Kidney (tissue), 14 donors: ENCODE data around the gene NPTX1. TPM values are rescaled to one million over a fixed set of nuclear protein-coding genes. Genes with fewer than 3 reads are reported as not detected.
A peak's percentile ranks its signal among the peaks of the same experiment; 100 is the strongest.

Experiments
- DNase-seq, 5 donors: peaks; one replicate each; pipeline ENCODE4 v3.0.0-alpha.2; 2013 to 2020
- FAIRE-seq: peaks from 2 replicates; lab custom pipeline; 2012; peaks lifted over from hg19 to GRCh38; lab: Jason Lieb, UNC
- H3K27ac ChIP-seq, 2 donors: one replicate each; pipeline ENCODE4 v1.7.0; 2013; ENCODE audit warnings: low read depth in 2 of 2, low read length in 2 of 2, inconsistent platforms in 1 of 2
- H3K27me3 ChIP-seq: one replicate; pipeline ENCODE4 v1.7.1; 2013; ENCODE audit warnings: low read length, inconsistent platforms; ENCODE audit not compliant: control insufficient read depth, insufficient read depth
- H3K36me3 ChIP-seq, 3 donors: one replicate each; pipeline versions ENCODE4 v1.7.0 to v1.7.1; 2013; ENCODE audit warnings: low read length in 3 of 3, control low read depth in 1 of 3, inconsistent platforms in 1 of 3; ENCODE audit not compliant: insufficient read depth in 3 of 3, control insufficient read depth in 2 of 3
- H3K4me1 ChIP-seq, 3 donors: one replicate each; pipeline versions ENCODE4 v1.7.0 to v1.7.1; 2013; ENCODE audit warnings: low read length in 3 of 3, inconsistent platforms in 1 of 3, low read depth in 1 of 3; ENCODE audit not compliant: control insufficient read depth in 2 of 3, insufficient read depth in 2 of 3
- H3K4me3 ChIP-seq, 3 donors: one replicate each; pipeline versions ENCODE4 v1.7.0 to v1.8.1; 2013; ENCODE audit warnings: low read length in 3 of 3, control low read depth in 1 of 3, inconsistent platforms in 1 of 3
- H3K9ac ChIP-seq, 3 donors: one replicate each; pipeline versions ENCODE4 v1.7.0 to v1.7.1; 2013; ENCODE audit warnings: low read length in 3 of 3, control low read depth in 1 of 3, inconsistent platforms in 1 of 3
- H3K9me3 ChIP-seq, 3 donors: one replicate each; pipeline versions ENCODE4 v1.7.0 to v1.7.1; 2013; ENCODE audit warnings: low read length in 3 of 3, control low read depth in 1 of 3, inconsistent platforms in 1 of 3; ENCODE audit not compliant: control insufficient read depth in 2 of 3, insufficient read depth in 1 of 3
- intact Hi-C: fragments of 100-400 bp; cut with DNase I; formaldehyde crosslinking; loops from one replicate; pipeline ENCODE4 v1.11.1; 2022
- polyA plus RNA-seq: library from polyadenylated mRNA; stranded (reverse); fragments of 350-450 nt; fragmentation: Illumina TruSeq; extraction: RNeasy Lipid Tissue Mini Kit (QIAGEN cat#74804); gene quantifications from one replicate; pipeline ENCODE4 v1.2.3, GENCODE V29; 2014; ENCODE audit warnings: low read depth, low replicate concordance; ENCODE audit not compliant: insufficient read depth
- total RNA-seq: library from RNA; stranded (reverse); fragmentation: NEBNext Ultra II Directional; extraction: Animal tissue kit (Norgen Biotek cat#: 25700); gene quantifications from one replicate; pipeline ENCODE4 v1.2.1, GENCODE V29; 2021
- TF ChIP-seq, protein P1 (sequence below): IDR thresholded peaks from 3 replicates; pipeline ENCODE4 v1.5.1; 2012; ENCODE audit warnings: mild to moderate bottlenecking, moderate library complexity, borderline replicate concordance; ENCODE audit not compliant: insufficient read depth; ENCODE audit errors: extremely low read depth
- donor health status: control.
- donor health status: control.
- donor health status: control.
- donor health status: control.
- donor health status: control.
- donor health status: DM: yes; HTN: yes; CAD: no.
- donor health status: Normal renal cell carcinoma (clear cell type).

NPTX1 gene
- total and polyA plus RNA-seq, 2 donors from 2014 or later: 0.31 to 0.39 TPM

DNA sequence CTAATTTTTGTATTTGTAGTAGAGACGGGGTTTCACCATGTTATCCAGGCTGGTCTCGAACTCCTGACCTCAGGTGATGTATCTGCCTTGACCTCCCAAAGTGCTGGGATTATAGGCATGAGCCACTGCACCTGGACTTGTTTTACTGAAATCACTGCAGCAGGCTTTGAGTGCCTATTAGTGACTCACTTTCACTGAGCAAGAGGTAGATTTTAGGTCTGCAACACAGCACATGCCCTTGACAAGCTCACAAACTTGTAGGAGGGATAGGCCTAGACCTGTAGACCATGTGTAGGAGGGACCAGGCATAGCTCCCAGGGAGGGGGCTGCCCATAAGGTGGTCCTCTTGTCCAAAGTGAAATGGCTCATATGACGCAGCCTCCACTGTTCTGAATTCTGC is 41.2 kb upstream of the NPTX1 start:
- H3K4me1 ChIP-seq: peaks cover 0 to 2% (median 0%) of the 10 kb centered on the region in 3 donors
- H3K27me3 ChIP-seq: no peaks in the 10 kb centered on the region
- intact Hi-C loops: no loop called here
- TF ChIP-seq, protein P1, sequence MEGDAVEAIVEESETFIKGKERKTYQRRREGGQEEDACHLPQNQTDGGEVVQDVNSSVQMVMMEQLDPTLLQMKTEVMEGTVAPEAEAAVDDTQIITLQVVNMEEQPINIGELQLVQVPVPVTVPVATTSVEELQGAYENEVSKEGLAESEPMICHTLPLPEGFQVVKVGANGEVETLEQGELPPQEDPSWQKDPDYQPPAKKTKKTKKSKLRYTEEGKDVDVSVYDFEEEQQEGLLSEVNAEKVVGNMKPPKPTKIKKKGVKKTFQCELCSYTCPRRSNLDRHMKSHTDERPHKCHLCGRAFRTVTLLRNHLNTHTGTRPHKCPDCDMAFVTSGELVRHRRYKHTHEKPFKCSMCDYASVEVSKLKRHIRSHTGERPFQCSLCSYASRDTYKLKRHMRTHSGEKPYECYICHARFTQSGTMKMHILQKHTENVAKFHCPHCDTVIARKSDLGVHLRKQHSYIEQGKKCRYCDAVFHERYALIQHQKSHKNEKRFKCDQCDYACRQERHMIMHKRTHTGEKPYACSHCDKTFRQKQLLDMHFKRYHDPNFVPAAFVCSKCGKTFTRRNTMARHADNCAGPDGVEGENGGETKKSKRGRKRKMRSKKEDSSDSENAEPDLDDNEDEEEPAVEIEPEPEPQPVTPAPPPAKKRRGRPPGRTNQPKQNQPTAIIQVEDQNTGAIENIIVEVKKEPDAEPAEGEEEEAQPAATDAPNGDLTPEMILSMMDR: no peak
- no peak overlapping the region for H3K9ac ChIP-seq
- H3K9me3 ChIP-seq: no peaks in the 10 kb centered on the region
- H3K27ac ChIP-seq: no peak overlapping the region
- FAIRE-seq (no peak), DNase-seq (no peak)
- H3K4me3 ChIP-seq: no peak overlapping the region
- no peaks in the 10 kb centered on the region for H3K36me3 ChIP-seq

DNA sequence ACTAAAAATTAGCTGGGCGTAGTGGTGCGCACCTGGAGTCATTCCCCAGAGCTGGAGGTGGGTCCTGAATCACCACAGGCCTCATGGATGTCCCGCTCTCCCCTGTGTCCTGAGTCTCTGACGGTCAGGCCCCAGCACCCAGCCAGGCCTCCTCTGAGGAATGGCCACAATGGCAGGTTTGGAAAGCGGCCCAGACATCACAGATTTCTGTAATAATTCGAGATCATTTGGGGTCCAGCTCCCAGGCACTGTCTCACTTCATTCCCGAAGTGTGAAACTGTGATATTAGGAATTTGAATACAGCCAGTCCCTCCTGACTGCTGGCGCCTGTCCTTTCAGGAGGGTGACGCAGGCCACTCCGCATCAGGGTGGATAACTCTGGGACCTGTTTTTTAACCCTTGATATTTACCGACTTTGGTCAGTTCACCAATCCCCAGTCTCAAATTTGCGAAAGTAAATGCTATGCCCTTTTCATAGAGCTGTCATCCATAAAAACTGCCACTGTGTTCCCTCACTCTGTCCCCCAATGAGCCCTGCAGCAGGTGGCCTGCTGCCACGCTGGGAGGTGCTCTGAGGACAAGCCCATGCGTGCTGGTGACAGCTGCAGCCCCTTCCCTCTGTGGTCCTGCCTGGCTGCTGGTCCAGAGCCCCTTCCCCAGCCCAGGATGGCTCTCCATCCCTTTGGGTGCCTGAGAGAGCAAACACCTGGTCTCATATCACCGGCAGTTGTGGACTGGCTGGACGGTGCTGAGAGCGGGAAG is 39.9 kb upstream of the NPTX1 start:
- peaks cover 0 to 2% (median 0%) of the 10 kb centered on the region in 3 donors for H3K4me1 ChIP-seq
- H3K4me3 ChIP-seq: no peak overlapping the region
- no peaks in the 10 kb centered on the region for H3K36me3 ChIP-seq
- H3K27me3 ChIP-seq: no peaks in the 10 kb centered on the region
- FAIRE-seq: no peak
- H3K27ac ChIP-seq: no peak overlapping the region
- TF ChIP-seq, protein P1: no peak
- no peak overlapping the region for H3K9ac ChIP-seq
- DNase-seq: no peak
- intact Hi-C loops: no loop called here
- no peaks in the 10 kb centered on the region for H3K9me3 ChIP-seq

DNA sequence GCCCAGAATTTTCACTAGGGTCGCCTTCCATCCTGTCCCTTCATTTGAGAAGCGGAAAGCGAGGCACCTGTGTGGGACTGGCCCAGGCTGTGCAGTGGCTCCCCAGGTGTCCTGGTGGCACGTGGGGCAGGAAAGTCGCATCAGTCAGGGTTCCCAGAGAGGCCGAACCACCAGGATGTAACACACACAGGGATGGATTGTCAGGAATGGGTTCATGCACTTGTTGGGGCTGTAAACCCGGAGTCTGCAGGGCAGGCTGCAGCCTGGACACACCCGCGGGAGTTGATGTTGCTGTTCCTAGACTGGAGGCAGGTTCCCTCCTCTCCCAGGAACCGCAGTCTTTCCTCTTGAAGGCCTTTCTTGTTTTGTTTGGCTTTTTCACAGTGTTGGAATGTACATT is 37.5 kb upstream of the NPTX1 start:
- Histone ChIP-seq H3K27ac (no peak overlapping the region), H3K9ac (no peak overlapping the region), H3K4me3 (no peak overlapping the region), H3K36me3 (no peaks in the 10 kb centered on the region), H3K4me1 (no peaks in the 10 kb centered on the region), H3K27me3 (no peaks in the 10 kb centered on the region), H3K9me3 (no peaks in the 10 kb centered on the region)
- TF ChIP-seq, protein P1: no peak
- intact Hi-C loops: no loop called here
- peak in 1 of 5 donors; percentile 28 for DNase-seq
- no peak for FAIRE-seq

DNA sequence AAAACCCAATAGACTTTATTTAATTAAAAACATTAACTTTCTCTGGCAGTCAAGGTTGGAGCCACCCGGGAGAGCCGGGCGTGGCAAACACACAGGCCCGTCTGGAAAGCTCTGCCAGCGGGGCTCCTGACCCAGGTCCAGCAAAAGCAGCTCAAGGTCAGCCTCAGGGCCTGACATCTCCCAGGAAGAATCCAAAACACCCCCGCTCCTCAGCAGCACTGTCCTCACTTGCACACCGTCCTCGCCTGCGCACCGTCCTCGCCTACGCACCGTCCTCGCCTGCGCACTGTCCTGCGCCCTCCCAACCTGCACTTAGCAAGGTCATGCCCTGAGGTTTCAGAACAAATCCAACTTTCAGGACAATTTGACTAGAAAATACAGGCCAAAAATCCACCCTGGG is 36.8 kb upstream of the NPTX1 start:
- DNase-seq: no peak
- no peak overlapping the region for H3K4me3 ChIP-seq
- no peaks in the 10 kb centered on the region for H3K4me1 ChIP-seq
- H3K9ac ChIP-seq: no peak overlapping the region
- TF ChIP-seq, protein P1: no peak
- no peaks in the 10 kb centered on the region for H3K27me3 ChIP-seq
- no peak for FAIRE-seq
- no peak overlapping the region for H3K27ac ChIP-seq
- intact Hi-C loops: no loop called here
- H3K9me3 ChIP-seq: no peaks in the 10 kb centered on the region
- H3K36me3 ChIP-seq: no peaks in the 10 kb centered on the region
